Nephron progenitor cell (in vitro differentiated cells): ENCODE results near the gene SYNJ2.

Source experiments
- DNase-seq: peaks from one replicate; pipeline ENCODE4 v3.0.0; 2021
- H3K27ac Mint-ChIP-seq: 2 replicates; pipeline ENCODE4 v1.8.0; 2021; ENCODE audit warnings: mild to moderate bottlenecking, moderate library complexity, mixed read lengths
- H3K27me3 Mint-ChIP-seq: 2 replicates; pipeline ENCODE4 v1.8.0; 2021; ENCODE audit warnings: mild to moderate bottlenecking, low read depth, mixed read lengths; ENCODE audit not compliant: poor library complexity
- H3K36me3 Mint-ChIP-seq: 2 replicates; pipeline ENCODE4 v1.8.0; 2021; ENCODE audit warnings: low read depth, mixed read lengths
- H3K4me1 Mint-ChIP-seq: 2 replicates; pipeline ENCODE4 v1.8.0; 2021; ENCODE audit warnings: mixed read lengths
- H3K4me3 Mint-ChIP-seq: 2 replicates; pipeline ENCODE4 v1.8.0; 2021; ENCODE audit warnings: mild to moderate bottlenecking, moderate library complexity, mixed read lengths
- H3K9me3 Mint-ChIP-seq: 2 replicates; pipeline ENCODE4 v1.8.0; 2021; ENCODE audit warnings: mild to moderate bottlenecking, moderate library complexity, mixed read lengths
- CTCF ChIP-seq: fragments of 200-600 bp; sonication (generic); IDR thresholded peaks from 2 replicates; pipeline ENCODE4 v1.5.0; 2021; ENCODE audit warnings: antibody characterized with exemption

SYNJ2 gene

GRCh38 chr6:158049055-158050028 lies 67.7 kb downstream of the SYNJ2 start:
- H3K4me3 Mint-ChIP-seq: no peak overlapping the region
- TF ChIP-seq CTCF: no peak
- H3K27ac Mint-ChIP-seq: no peak overlapping the region
- DNase-seq: no peak
- no peaks in the 10 kb centered on the region for H3K36me3 Mint-ChIP-seq
- H3K4me1 Mint-ChIP-seq: peaks cover 33% of the 10 kb centered on the region
- peaks cover 8% of the 10 kb centered on the region for H3K27me3 Mint-ChIP-seq
- peaks cover 6% of the 10 kb centered on the region for H3K9me3 Mint-ChIP-seq

GRCh38 chr6:158050107-158050735 lies 68.6 kb downstream of the SYNJ2 start:
- peaks cover 8% of the 10 kb centered on the region for H3K27me3 Mint-ChIP-seq
- H3K4me3 Mint-ChIP-seq: no peak overlapping the region

GRCh38 chr6:158050955-158051354 lies 69.3 kb downstream of the SYNJ2 start:
- H3K4me3 Mint-ChIP-seq: no peak overlapping the region
- H3K27ac Mint-ChIP-seq: no peak overlapping the region
- no peak for DNase-seq
- no peak for TF ChIP-seq CTCF
- peaks cover 7% of the 10 kb centered on the region for H3K27me3 Mint-ChIP-seq
- H3K36me3 Mint-ChIP-seq: no peaks in the 10 kb centered on the region
- H3K4me1 Mint-ChIP-seq: peaks cover 31% of the 10 kb centered on the region
- peaks cover 6% of the 10 kb centered on the region for H3K9me3 Mint-ChIP-seq

More at GRCh38 chr6:158050107-158050735, 68.6 kb downstream of the SYNJ2 start:
- DNase-seq: no peak
- H3K9me3 Mint-ChIP-seq: peaks cover 6% of the 10 kb centered on the region
- no peak overlapping the region for H3K27ac Mint-ChIP-seq
- peaks cover 33% of the 10 kb centered on the region for H3K4me1 Mint-ChIP-seq
- TF ChIP-seq CTCF: no peak
- no peaks in the 10 kb centered on the region for H3K36me3 Mint-ChIP-seq

- Mint-ChIP-seq H3K27ac (no peak overlapping the region), H3K4me1 (peaks cover 31% of the 10 kb centered on the region)
Measured at GRCh38 chr6:158051968-158052367, 70.3 kb downstream of the SYNJ2 start.

More at GRCh38 chr6:158051968-158052367, 70.3 kb downstream of the SYNJ2 start:
- Mint-ChIP-seq H3K36me3 (no peaks in the 10 kb centered on the region), H3K4me3 (no peak overlapping the region), H3K27me3 (peaks cover 6% of the 10 kb centered on the region), H3K9me3 (peaks cover 6% of the 10 kb centered on the region)
- DNase-seq: no peak
- no peak for TF ChIP-seq CTCF
